Measurements from ENCODE around the gene POU2F2.

POU2F2 gene

DNA sequence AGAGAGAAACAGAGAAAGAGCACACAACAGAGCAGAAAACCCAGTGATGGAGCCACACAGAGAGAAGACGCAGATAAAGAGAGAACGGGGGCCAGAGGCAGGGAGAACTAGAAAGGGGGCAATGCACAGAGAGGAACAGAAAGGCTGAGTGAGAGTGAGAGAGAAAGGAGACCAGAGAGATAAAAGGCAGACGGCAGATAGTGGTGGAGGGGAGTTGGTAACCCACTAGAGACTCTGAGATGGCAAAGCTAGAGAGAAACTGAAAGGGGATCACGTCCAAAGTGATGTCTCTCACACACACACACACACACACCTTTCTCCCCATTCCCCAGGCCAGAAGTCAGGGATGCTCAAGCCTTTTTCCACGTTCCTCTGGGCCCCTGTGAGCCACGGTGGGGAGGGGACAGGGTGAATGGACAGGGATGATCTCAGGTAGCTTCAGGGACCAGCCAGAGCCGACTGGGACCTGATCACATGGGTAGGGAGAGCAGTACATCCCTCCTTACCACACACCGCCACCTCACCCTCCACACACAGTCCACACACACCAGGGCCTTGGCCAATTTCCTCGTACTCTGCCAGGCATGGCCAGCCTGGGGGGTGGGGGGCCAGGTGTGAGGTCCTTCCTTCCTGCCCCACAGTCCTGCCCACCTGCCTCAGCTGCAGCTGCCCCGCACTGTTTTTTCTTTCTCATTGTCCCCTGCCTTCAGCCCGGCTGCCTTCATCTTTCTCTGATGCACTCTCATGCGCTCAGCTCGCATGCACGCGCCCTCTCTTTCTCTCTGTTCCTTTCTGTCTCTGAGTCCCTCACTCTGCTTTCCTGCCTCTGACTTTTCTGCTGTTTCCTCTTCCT lies 22.5 kb upstream of the POU2F2 start:
- peak in 1 of 5 experiments; percentile 50 for DNase-seq

GRCh38 chr19:42153672-42154433 lies 21.6 kb upstream of the POU2F2 start:
- DNase-seq = no peak

DNA sequence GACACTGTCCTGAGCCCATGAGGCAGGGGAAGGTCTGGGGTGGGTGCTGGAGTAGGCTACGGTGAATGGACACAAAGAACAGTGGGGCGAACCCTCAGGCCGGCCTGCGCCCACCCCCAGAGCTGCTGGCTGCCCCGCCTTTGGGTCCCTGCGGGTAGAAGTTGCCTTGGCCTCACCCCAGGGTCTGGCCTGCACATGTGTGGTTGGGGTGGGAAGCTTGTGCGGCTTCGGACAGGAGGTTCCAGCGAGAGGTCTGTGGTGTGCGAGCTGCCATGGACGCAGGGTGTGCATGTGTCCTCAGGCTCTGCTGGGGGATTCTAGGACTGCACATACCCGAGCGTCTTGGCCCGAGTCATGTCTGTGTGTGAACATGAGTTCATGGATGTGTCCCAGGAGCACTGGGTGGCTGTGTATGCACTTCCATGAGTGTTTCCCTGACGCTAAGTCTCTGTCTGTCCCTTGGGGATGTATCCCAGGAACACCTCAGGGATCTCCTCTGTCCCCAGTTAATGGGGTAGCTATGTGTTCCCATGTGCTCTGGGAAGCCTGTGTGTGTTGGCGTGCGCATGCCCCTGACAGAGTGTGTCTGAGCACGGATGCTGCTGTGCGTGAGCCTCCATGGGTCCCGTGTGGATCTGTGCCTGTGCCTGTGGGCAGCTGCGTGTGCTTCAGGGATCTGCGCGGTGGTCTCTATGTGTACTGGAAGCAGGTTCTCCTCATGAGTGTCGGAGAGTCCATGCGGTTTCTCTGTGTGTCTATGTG lies 20.8 kb upstream of the POU2F2 start:
- DNase-seq = no peak

GRCh38 chr19:42151782-42152684 lies 19.8 kb upstream of the POU2F2 start:
- no peak for DNase-seq

GRCh38 chr19:42150911-42151361 lies 18.7 kb upstream of the POU2F2 start:
- DNase-seq = no peak

- DNase-seq = no peak
Measured at GRCh38 chr19:42150364-42150763, 18.1 kb upstream of the POU2F2 start.

DNA sequence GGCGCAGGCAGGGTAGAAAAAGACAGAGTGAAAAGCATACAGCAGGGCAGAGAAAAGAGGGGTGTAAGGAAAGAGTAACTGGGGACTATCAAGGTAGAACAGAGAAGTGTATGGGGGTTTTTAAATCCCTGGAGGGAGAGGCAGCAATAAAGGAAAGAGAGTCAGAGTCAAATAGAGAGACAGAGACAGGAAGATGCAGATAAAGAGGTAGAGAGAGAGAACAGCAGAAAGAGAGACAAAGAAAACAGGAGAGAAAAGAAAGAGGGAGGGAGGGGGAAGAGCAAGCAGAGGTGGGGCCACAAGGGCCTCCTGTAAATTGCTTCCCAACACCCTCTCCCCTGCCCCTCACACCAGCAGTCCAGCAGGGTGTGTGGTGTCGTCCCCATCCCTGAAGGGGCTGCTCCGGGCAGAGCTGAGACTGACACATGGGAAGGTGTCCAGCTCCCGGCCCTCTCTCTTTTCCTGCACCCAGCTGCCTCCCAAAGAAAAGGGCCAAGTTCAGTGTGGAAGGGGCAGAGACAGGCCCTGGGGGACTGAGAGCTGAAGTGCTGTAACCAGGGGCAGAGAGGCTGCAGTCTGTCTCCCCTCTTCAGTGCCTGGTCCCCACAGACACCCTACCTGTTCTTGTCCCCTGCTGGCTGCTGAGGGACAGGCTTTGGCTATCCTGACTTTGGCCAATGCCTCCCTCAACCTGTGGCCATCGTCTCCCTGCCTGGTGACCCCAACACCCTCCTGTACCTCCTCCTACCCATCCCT lies 17.4 kb upstream of the POU2F2 start:
- DNase-seq = no peak

- peak in 1 of 5 experiments; percentile 12 for DNase-seq
Measured at GRCh38 chr19:42148266-42148665, 16.0 kb upstream of the POU2F2 start.

- no peak for DNase-seq
Measured at GRCh38 chr19:42143341-42144234, 11.3 kb upstream of the POU2F2 start.

GRCh38 chr19:42140125-42140754 lies 8.0 kb upstream of the POU2F2 start:
- DNase-seq = peak in 1 of 5 experiments; percentile 33

DNA sequence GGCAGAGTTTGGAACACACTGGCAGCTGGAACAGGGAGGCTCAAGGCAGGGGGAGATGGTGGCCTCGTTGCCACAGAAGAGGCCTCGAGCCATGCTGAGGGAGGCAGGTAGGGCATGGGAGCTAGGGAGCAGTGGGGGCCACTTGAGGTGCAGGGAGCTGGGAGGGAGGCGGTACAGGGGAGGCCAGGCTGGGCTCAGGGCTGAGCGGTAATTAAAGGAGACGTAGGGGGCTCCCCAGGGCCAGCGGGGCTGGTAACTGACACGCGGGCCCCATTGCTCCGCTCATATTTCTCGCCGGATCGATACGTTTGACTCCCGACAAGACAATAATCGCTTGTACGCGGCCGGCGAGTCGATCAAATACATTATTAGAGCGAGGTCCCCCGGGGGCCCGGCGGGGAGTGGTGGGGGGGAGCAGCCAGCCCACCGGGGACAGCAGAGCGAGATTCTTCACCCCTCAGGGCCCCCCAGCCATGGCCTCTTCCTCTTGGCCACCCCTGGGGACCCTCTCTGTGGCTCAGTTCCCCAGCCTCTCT lies 2.4 kb upstream of the POU2F2 start:
- DNase-seq = no peak

- DNase-seq = peak; percentile 71 to 78 (median 76)
Measured at GRCh38 chr19:42132851-42133528, 744 bp upstream of the POU2F2 start.

- DNase-seq = peak in 1 of 5 experiments; percentile 24
Measured at GRCh38 chr19:42131149-42132029, 857 bp downstream of the POU2F2 start.

DNA sequence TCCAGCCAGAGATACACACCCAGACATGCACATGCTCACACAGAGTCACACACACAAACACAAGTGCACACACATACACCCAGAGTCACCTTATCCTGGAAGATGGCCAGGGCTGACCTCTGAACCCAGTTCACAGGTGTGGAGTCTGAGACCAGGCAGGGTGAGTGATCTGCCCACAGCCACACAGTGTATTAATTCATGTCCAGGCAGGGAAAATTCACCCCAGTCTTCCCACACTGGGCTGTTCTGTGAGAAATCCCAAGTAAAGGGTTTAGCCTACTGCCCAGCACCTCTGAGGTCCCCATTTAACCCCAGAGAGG lies 2.0 kb downstream of the POU2F2 start:
- no peak for DNase-seq

- no peak for DNase-seq
Measured at GRCh38 chr19:42129399-42130253, 2.6 kb downstream of the POU2F2 start.

GRCh38 chr19:42126574-42126973 lies 5.7 kb downstream of the POU2F2 start:
- no peak for DNase-seq

- DNase-seq = no peak
Measured at GRCh38 chr19:42125536-42125935, 6.7 kb downstream of the POU2F2 start.

Measured in T-helper 2 cell (primary cell).